ENCODE measurements around the gene EPAS1. TPM values are rescaled to one million over a fixed set of nuclear protein-coding genes. Genes with fewer than 3 reads are reported as not detected.

Gene EPAS1
- total RNA-seq, 1 experiment from 2014 or later: 77.3 TPM

DNA sequence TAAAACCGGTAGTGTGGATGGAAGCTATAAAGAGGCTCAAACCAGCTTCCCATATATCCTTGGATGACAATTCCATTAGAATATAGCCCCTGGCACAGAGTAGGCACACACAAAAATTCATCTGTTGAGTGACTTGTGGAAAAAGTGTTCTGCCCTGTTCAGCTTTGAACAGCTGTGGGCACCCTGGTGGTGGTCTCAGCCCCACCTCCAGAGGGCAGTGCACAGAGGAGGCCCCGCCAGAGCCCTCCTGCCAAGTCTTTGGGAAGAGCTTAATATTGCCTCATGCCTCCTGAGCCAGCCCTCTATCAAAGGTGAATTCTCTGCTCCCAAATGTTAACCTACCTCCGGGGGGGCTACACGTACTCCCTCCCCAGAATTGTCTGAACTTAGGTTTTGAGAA is 30.4 kb downstream of the EPAS1 start:
- CTCF ChIA-PET: interaction anchor here (0.9 to 1.6 kb wide), 3 partner anchors 20 to 36 kb away, joined by 3 to 6 read pairs (median 4); partner anchors contain the start of gene EPAS1
- peaks cover 59% of the 10 kb centered on the region for H3K4me1 ChIP-seq
- POLR2A ChIA-PET: no interaction called here

DNA sequence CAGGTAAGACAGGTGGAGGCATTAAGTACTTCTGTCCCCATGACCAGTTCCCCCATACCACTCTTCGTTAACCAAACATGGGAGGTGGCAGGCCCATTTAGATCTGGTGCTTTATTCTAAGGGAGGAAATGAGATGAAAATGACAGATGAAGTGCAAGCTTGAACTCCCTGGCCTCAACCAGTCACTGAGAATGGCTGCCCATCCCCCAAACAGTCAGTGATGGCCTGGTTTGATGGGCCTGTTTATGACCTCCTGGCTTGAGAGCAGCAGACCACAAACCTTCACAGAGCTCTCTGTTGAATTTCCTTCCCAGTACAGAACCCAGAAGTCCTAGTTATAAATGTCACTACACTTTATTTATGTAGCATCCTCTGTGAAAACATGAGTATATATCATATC is 31.1 kb downstream of the EPAS1 start:
- ChIA-PET POLR2A (no interaction called here), CTCF (interaction anchor here (0.9 to 1.6 kb wide), 3 partner anchors 21 to 35 kb away, joined by 3 to 6 read pairs (median 4); partner anchors contain the start of gene EPAS1)
- no peak overlapping the region for H3K4me3 Mint-ChIP-seq (ENCODE audit: unreplicated experiment)
- no peaks in the 10 kb centered on the region for H3K27me3 Mint-ChIP-seq (ENCODE audit: insufficient read depth, unreplicated experiment)
- H3K27ac Mint-ChIP-seq (ENCODE audit: unreplicated experiment): no peak overlapping the region
- peaks cover 65% of the 10 kb centered on the region for H3K4me1 Mint-ChIP-seq (ENCODE audit: low read depth, unreplicated experiment)
- Histone ChIP-seq H3K36me3 (ENCODE audit: control insufficient read depth, insufficient read depth, low read length) (no peaks in the 10 kb centered on the region), H3K4me3 (ENCODE audit: low read depth, low read length) (no peak overlapping the region), H3K9me3 (no peaks in the 10 kb centered on the region), H3K27me3 (replicated peaks; ENCODE audit: control insufficient read depth, insufficient read depth, low read length) (no peaks in the 10 kb centered on the region), H3K4me1 (peaks cover 59% of the 10 kb centered on the region)
- DNase-seq: no peak
- peaks cover 50% of the 10 kb centered on the region for H3K36me3 Mint-ChIP-seq (ENCODE audit: insufficient read depth, unreplicated experiment)
- intact Hi-C loops (cut with micrococcal nuclease; ENCODE audit: unreplicated experiment): no loop called here
- no TSS peak for BruUV-seq (replicated peaks)
- H3K9me3 Mint-ChIP-seq (ENCODE audit: unreplicated experiment): no peaks in the 10 kb centered on the region
- TF ChIP-seq CTCF (IDR thresholded peaks at IDR 0.05; ENCODE audit: insufficient read depth in 1 of 2, low read depth in 1 of 2, low read length in 1 of 2, severe bottlenecking in 1 of 2, unreplicated experiment in 1 of 2): no peak

More for the DNA sequence above, 30.4 kb downstream of the EPAS1 start:
- Mint-ChIP-seq H3K36me3 (ENCODE audit: insufficient read depth, unreplicated experiment) (peaks cover 48% of the 10 kb centered on the region), H3K4me1 (ENCODE audit: low read depth, unreplicated experiment) (peaks cover 61% of the 10 kb centered on the region), H3K9me3 (ENCODE audit: unreplicated experiment) (no peaks in the 10 kb centered on the region), H3K4me3 (ENCODE audit: unreplicated experiment) (no peak overlapping the region), H3K27ac (ENCODE audit: unreplicated experiment) (no peak overlapping the region), H3K27me3 (ENCODE audit: insufficient read depth, unreplicated experiment) (no peaks in the 10 kb centered on the region)
- Histone ChIP-seq H3K9me3 (no peaks in the 10 kb centered on the region), H3K4me3 (ENCODE audit: low read depth, low read length) (no peak overlapping the region), H3K27me3 (replicated peaks; ENCODE audit: control insufficient read depth, insufficient read depth, low read length) (no peaks in the 10 kb centered on the region), H3K36me3 (ENCODE audit: control insufficient read depth, insufficient read depth, low read length) (no peaks in the 10 kb centered on the region)
- intact Hi-C loops (cut with micrococcal nuclease; ENCODE audit: unreplicated experiment): no loop called here
- DNase-seq: no peak
- BruUV-seq (replicated peaks): no TSS peak
- peak in 1 of 2 experiments; percentile 7 for TF ChIP-seq CTCF (IDR thresholded peaks at IDR 0.05; ENCODE audit: insufficient read depth in 1 of 2, low read depth in 1 of 2, low read length in 1 of 2, severe bottlenecking in 1 of 2, unreplicated experiment in 1 of 2)

- peaks cover 56% of the 10 kb centered on the region for H3K36me3 Mint-ChIP-seq (ENCODE audit: insufficient read depth, unreplicated experiment)
- peaks cover 70% of the 10 kb centered on the region for H3K4me1 Mint-ChIP-seq (ENCODE audit: low read depth, unreplicated experiment)
- intact Hi-C loops (cut with micrococcal nuclease; ENCODE audit: unreplicated experiment): no loop called here
- CTCF ChIA-PET: interaction anchor here (1.7 kb wide), 1 partner anchor 21 kb away, joined by 4 read pairs; no protein-coding TSS in a partner anchor
- H3K27ac Mint-ChIP-seq (ENCODE audit: unreplicated experiment): peak overlapping the region; percentile 67
- H3K27me3 Mint-ChIP-seq (ENCODE audit: insufficient read depth, unreplicated experiment): no peaks in the 10 kb centered on the region
- TF ChIP-seq CTCF (IDR thresholded peaks at IDR 0.05; ENCODE audit: insufficient read depth in 1 of 2, low read depth in 1 of 2, low read length in 1 of 2, severe bottlenecking in 1 of 2, unreplicated experiment in 1 of 2): no peak
- BruUV-seq (replicated peaks): no TSS peak
- H3K4me1 ChIP-seq: peaks cover 59% of the 10 kb centered on the region
- no peak overlapping the region for H3K4me3 ChIP-seq (ENCODE audit: low read depth, low read length)
- no peaks in the 10 kb centered on the region for H3K36me3 ChIP-seq (ENCODE audit: control insufficient read depth, insufficient read depth, low read length)
- no peak for DNase-seq
- H3K4me3 Mint-ChIP-seq (ENCODE audit: unreplicated experiment): no peak overlapping the region
- H3K9me3 Mint-ChIP-seq (ENCODE audit: unreplicated experiment): no peaks in the 10 kb centered on the region
- H3K27me3 ChIP-seq (replicated peaks; ENCODE audit: control insufficient read depth, insufficient read depth, low read length): no peaks in the 10 kb centered on the region
- POLR2A ChIA-PET: no interaction called here
- no peaks in the 10 kb centered on the region for H3K9me3 ChIP-seq
Measured at GRCh38 chr2:46328829-46329228, 31.6 kb downstream of the EPAS1 start.
